Thyroid gland (tissue), 4 donors: Measurements from ENCODE around the gene PNPLA2.

Source experiments
- POLR2A ChIP-seq, 2 donors: fragments of 450-650 bp; IDR thresholded peaks; one replicate each; pipeline ENCODE4 v1.6.1; 2017; ENCODE audit warnings: antibody characterized with exemption in 2 of 2, mild to moderate bottlenecking in 2 of 2, moderate library complexity in 1 of 2
- TF ChIP-seq, protein P1 (sequence below), 6 experiments: fragments of 200-600 bp in 3 of 6; fragments of 450-650 bp in 3 of 6; sonication (generic) in 3 of 6; IDR thresholded peaks; one replicate each; pipeline ENCODE4 v1.5.1; 2016 to 2019; ENCODE audit warnings: antibody characterized with exemption in 6 of 6, mild to moderate bottlenecking in 2 of 6, inconsistent platforms in 1 of 6, moderate library complexity in 1 of 6

- TF ChIP-seq, protein P1, sequence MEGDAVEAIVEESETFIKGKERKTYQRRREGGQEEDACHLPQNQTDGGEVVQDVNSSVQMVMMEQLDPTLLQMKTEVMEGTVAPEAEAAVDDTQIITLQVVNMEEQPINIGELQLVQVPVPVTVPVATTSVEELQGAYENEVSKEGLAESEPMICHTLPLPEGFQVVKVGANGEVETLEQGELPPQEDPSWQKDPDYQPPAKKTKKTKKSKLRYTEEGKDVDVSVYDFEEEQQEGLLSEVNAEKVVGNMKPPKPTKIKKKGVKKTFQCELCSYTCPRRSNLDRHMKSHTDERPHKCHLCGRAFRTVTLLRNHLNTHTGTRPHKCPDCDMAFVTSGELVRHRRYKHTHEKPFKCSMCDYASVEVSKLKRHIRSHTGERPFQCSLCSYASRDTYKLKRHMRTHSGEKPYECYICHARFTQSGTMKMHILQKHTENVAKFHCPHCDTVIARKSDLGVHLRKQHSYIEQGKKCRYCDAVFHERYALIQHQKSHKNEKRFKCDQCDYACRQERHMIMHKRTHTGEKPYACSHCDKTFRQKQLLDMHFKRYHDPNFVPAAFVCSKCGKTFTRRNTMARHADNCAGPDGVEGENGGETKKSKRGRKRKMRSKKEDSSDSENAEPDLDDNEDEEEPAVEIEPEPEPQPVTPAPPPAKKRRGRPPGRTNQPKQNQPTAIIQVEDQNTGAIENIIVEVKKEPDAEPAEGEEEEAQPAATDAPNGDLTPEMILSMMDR (IDR thresholded peaks at IDR 0.05), result no peak
- TF ChIP-seq POLR2A (IDR thresholded peaks at IDR 0.05), result no peak
Measured at GRCh38 chr11:846496-847098, 27.9 kb downstream of the PNPLA2 start.
